ENCODE results near the gene FSIP1. TPM values are rescaled to one million over a fixed set of nuclear protein-coding genes. Genes with fewer than 3 reads are reported as not detected.

Gene FSIP1
- total RNA-seq, 6 experiments from 2014 or later, result 0.07 to 0.74 (median 0.35) TPM; not detected in 1

DNA sequence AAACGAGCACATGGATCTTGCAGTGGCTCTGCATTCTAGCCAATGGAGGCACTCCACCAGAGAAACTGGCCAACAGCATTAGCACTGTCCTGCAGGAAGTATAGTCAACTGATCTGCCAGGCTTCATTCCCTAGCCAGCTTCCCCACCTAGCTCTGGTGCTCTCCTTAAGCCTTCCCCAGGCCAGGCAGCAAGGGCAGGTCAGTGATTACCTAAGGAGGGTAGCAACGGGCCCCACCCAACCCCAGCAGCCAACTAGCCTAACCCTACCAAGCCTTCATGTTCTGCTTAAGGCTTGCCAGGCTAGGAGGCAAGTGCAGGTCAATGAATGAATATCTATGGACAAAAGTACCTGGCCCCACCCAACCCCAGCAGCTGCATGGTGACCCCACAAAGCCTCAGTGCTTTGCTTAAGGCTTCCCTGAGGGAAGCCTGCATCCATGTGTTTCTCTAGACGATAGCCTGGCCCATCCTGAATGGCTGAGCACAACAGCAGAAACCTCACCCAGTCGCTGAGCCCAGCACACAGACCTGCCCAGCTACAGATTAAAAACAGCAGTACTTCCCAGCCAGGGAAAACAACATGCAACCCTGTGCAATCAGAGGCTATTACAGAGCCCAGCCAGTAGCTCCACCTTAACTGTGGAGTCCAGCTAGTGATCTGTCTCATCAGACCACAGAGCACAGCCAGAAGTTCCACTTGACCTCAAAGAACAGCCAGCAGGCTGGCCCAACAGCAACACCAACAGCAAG lies 173.3 kb downstream of the FSIP1 start:
- ATAC-seq (no peak), DNase-seq (no peak)
- Histone ChIP-seq H3K36me3 (no peaks in the 10 kb centered on the region), H3K9me3 (no peaks in the 10 kb centered on the region), H3K4me1 (no peaks in the 10 kb centered on the region), H3K4me3 (no peak overlapping the region), H3K27ac (no peak overlapping the region), H3K27me3 (no peaks in the 10 kb centered on the region)
- intact Hi-C loops (cut with DNase I), result no loop called here
- TF ChIP-seq POLR2A (IDR thresholded peaks at IDR 0.05), result no peak
- TF ChIP-seq, protein P1, sequence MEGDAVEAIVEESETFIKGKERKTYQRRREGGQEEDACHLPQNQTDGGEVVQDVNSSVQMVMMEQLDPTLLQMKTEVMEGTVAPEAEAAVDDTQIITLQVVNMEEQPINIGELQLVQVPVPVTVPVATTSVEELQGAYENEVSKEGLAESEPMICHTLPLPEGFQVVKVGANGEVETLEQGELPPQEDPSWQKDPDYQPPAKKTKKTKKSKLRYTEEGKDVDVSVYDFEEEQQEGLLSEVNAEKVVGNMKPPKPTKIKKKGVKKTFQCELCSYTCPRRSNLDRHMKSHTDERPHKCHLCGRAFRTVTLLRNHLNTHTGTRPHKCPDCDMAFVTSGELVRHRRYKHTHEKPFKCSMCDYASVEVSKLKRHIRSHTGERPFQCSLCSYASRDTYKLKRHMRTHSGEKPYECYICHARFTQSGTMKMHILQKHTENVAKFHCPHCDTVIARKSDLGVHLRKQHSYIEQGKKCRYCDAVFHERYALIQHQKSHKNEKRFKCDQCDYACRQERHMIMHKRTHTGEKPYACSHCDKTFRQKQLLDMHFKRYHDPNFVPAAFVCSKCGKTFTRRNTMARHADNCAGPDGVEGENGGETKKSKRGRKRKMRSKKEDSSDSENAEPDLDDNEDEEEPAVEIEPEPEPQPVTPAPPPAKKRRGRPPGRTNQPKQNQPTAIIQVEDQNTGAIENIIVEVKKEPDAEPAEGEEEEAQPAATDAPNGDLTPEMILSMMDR (IDR thresholded peaks at IDR 0.05), result no peak
- WGBS (ENCODE audit: insufficient coverage, low coverage, low lambda C conversion rate, missing lambda C conversion rate), result 54% methylated on average over 3 of the region's 4 CpGs

DNA sequence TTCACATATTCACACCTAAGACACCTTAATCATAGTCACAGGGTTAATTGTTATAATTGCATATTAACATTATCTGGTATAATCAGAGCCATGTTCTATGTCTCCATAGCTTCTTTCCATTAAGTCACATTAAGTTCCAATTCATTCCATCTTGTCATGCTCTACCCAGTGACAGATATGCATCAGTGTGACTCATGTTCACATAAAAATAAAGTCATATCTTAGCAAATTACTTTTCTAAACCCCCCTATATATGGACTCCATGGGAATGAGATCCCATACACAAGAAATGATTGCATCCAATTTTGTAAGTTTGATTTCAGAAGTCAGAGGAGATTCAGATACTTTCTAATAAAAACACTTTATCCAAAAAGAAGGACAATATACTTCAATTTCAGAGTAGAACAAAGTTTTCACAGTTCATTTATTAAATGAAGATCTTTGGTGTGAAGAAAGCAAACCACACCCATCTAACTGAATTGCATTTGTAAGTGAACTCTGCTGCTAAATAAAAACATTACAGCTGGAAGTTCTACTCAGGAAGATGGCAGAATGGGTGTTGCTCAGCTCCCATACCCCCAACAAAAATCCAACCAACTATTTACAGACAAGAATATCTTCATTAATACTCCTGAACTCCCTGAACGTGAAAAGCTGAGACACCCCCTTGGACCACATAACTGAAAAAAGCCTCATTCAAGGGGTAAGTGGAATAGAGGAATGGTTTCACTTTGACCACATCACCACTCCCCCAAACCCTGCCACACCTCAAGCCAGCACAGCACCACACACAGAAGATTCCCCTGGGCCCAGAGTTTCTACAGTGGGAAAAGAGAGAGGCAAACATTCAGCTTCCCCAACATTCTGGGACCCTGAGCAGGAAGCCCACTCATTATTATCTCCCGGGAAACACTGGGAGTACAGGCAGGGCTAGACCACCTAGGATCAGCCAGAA lies 174.2 kb downstream of the FSIP1 start:
- intact Hi-C loops (cut with DNase I), result no loop called here
- DNase-seq (no peak), ATAC-seq (no peak)
- H3K36me3 ChIP-seq, result no peaks in the 10 kb centered on the region
- H3K9me3 ChIP-seq, result no peaks in the 10 kb centered on the region
- no peaks in the 10 kb centered on the region for H3K4me1 ChIP-seq
- no peak overlapping the region for H3K4me3 ChIP-seq
- no peaks in the 10 kb centered on the region for H3K27me3 ChIP-seq
- WGBS (ENCODE audit: insufficient coverage, low coverage, low lambda C conversion rate, missing lambda C conversion rate), result 73% methylated on average over 2 of the region's 2 CpGs
- no peak overlapping the region for H3K27ac ChIP-seq
- TF ChIP-seq, protein P1 (IDR thresholded peaks at IDR 0.05), result no peak

DNA sequence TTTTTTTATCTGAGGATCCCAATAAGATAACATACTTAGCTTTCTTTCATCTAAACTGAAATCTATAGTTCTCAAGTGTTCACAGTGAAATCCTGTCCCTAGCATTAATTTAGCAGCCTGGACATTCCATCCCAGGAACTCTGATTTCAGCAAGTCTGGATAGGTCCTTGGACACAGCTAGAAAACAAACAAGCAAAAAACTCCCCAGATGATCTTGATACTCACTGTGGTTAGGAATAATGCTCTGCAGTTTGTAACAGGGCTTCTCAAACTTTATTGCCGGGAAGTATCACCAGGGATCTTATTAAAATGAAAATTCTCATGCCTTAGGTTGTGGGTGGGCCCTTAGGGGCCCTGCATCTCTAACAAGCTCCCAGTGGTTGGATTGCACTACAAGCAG lies 177.5 kb downstream of the FSIP1 start:
- 100% methylated on average over 1 of the region's 1 CpG for WGBS (ENCODE audit: insufficient coverage, low coverage, low lambda C conversion rate, missing lambda C conversion rate)
- ATAC-seq, result no peak

DNA sequence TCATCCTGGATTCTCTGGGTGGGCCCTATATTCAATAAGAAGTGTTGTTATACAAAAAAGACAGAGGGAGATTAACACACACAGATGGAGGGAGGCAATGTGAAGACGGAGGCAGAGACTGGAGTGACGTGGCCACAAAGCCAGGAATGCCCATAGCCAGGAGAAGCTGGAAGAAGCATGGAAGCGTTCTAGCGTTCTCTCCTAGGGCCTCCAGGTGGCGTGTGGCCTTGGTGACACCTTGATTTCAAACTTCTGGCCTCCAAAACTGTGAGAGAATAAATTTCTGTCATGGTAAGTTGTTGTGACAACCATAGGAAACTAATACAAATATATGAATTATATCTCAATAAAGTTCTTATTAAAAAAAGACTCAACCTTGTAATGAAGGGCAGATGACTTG lies 180.5 kb downstream of the FSIP1 start:
- Histone ChIP-seq H3K4me3 (no peak overlapping the region), H3K4me1 (no peaks in the 10 kb centered on the region), H3K27me3 (no peaks in the 10 kb centered on the region), H3K36me3 (no peaks in the 10 kb centered on the region), H3K27ac (no peak overlapping the region), H3K9me3 (no peaks in the 10 kb centered on the region)
- WGBS (ENCODE audit: insufficient coverage, low coverage, low lambda C conversion rate, missing lambda C conversion rate), result 84% methylated on average over 5 of the region's 5 CpGs
- TF ChIP-seq POLR2A (IDR thresholded peaks at IDR 0.05), result no peak
- TF ChIP-seq, protein P1 (IDR thresholded peaks at IDR 0.05), result no peak
- no peak for DNase-seq
- intact Hi-C loops (cut with DNase I), result no loop called here
- ATAC-seq, result no peak

More for the DNA sequence above, 177.5 kb downstream of the FSIP1 start:
- TF ChIP-seq, protein P1 (IDR thresholded peaks at IDR 0.05), result no peak
- TF ChIP-seq POLR2A (IDR thresholded peaks at IDR 0.05), result no peak
- intact Hi-C loops (cut with DNase I), result no loop called here
- Histone ChIP-seq H3K9me3 (no peaks in the 10 kb centered on the region), H3K36me3 (no peaks in the 10 kb centered on the region), H3K4me1 (no peaks in the 10 kb centered on the region), H3K27me3 (no peaks in the 10 kb centered on the region), H3K27ac (no peak overlapping the region), H3K4me3 (no peak overlapping the region)
- no peak for DNase-seq
